GM10847 (cell line): Measurements from ENCODE around the gene TRIM56.

Source experiments
- POLR2A ChIP-seq: IDR thresholded peaks from 2 replicates; pipeline ENCODE4 v1.6.1; 2011; ENCODE audit not compliant: insufficient read length; ENCODE audit errors: extremely low read depth

The TRIM56 gene

GRCh38 chr7:101109368-101109767 is 24.1 kb downstream of the TRIM56 start:
- no peak for TF ChIP-seq POLR2A

GRCh38 chr7:101111261-101111660 is 26.0 kb downstream of the TRIM56 start:
- TF ChIP-seq POLR2A, result no peak

GRCh38 chr7:101112233-101112632 is 27.0 kb downstream of the TRIM56 start:
- no peak for TF ChIP-seq POLR2A

- TF ChIP-seq POLR2A, result no peak
Observed at GRCh38 chr7:101113836-101114235, 28.6 kb downstream of the TRIM56 start.

DNA sequence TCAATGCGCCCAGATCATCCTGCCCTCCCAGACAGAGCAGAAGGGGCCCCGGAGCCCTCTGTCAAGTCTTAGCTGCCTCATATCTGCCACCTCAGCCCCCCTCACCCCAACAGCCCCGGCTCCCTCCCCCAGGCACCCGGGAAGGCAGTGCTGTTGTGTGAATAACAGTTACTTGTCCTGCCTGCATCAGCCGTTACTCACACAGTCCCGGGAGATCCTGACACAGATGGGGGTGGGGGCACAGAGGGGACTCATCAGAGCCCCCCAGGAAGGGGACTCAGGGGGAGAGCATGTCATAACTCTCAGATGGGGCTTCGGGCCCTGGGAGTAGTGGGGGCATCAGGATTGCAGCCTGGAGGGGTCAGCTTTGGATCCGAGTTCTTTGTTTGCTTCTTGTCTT is 29.2 kb downstream of the TRIM56 start:
- TF ChIP-seq POLR2A, result no peak

- no peak for TF ChIP-seq POLR2A
Observed at GRCh38 chr7:101115215-101115614, 29.9 kb downstream of the TRIM56 start.

GRCh38 chr7:101116898-101117297 is 31.6 kb downstream of the TRIM56 start:
- TF ChIP-seq POLR2A, result no peak

DNA sequence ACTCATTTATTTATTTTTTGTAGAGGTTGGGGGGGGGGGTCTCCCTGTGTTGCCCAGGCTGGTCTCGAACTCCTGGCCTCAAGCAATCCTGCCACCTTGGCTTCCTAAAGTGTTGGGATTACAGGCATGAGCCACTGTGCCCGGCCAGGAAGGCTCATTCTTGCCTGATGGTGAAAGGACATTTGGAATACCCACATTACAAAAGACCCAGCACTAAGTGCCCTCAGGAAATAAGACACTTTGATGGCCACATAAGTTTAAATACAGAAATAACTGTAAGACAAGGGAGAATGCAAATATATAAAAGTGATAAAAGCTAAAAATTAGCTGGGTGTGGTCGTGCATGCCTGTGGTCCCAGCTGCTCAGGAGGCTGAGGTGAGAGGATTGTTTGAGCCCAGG is 33.6 kb downstream of the TRIM56 start:
- TF ChIP-seq POLR2A, result no peak

DNA sequence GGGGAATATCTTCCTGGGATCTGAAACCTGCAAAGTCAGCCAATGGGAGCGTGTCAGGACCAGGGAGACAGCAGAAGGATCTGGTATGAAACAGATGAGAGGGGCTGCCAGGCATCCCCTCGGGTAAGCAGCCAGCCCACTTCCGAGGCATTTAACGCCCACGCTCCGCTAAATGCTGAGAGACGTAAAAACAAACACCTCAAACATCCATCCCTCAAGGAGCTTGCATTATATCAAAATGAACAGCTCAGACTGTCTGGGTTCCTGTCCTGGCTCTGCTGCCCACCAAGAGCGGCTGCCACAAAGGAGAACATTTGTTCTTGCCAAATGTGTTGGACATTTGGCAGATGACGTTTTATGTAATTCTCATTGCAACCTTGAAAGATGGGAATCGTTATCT is 34.6 kb downstream of the TRIM56 start:
- TF ChIP-seq POLR2A, result no peak

GRCh38 chr7:101120315-101120714 is 35.0 kb downstream of the TRIM56 start:
- TF ChIP-seq POLR2A, result no peak

DNA sequence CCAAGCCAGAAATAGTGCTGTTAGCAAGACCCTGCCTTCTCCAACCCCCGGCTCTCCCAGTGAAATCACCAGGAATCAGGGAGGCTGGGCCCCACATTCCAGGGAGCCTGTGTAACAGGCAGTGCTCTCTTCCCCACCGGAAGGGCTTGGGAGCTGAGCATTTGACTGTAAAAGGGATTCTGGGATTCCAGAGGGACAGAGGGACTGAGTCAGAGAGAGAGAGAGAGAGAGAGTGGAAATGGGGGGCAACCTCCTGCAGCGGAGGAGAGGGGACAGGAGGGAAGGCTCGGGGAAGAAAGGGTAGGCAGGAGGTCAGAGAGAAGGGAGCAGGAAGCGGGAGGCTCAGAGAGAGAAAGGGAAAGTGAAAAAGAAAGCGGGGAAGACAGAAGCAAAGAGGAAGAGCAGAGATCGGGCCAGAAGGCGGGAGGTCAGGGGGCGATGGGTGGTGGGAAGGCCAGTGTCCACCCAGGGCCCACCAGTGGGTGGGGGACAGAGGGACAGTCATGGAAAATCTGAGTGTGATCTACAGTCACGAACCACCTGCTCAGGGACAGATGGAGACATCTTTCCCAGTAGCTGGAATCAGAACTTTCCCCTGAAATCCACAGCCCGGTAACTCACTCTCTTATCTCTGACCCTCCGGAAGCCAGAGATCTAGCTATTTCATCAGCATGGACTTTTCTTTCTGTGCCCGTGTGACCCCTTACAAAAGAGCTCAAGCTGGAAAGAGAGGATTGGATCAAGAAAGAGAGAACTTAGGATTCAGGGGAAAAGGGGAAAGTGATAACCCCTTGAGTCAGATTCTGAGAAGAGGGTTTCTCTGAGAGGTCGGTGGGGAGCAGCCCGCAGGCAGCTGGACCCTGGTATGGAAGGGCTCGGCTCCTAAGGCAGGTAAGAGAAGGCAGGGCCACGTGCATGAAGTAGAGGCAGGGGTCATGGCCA is 37.0 kb downstream of the TRIM56 start:
- TF ChIP-seq POLR2A, result no peak

GRCh38 chr7:101122933-101123702 is 37.8 kb downstream of the TRIM56 start:
- no peak for TF ChIP-seq POLR2A

DNA sequence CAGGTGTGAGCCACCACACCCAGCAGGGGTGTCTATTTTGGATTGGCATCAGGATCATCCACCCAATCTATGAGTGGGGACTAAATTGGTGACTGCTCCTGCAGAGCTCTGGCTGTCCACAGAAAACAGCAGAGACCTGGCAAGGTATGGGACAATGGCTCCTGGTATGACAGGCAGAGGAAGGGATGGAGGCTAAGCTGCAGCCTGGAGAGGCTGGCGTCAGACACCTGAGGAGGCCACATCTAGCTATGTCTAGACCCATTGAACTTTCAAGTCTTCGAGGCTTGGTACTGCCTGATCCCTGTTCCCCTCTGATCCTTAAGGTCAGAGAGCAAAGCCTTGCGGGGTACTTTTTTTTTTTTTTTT is 38.4 kb downstream of the TRIM56 start:
- TF ChIP-seq POLR2A, result no peak

- TF ChIP-seq POLR2A, result no peak
Observed at GRCh38 chr7:101124376-101125056, 39.2 kb downstream of the TRIM56 start.

DNA sequence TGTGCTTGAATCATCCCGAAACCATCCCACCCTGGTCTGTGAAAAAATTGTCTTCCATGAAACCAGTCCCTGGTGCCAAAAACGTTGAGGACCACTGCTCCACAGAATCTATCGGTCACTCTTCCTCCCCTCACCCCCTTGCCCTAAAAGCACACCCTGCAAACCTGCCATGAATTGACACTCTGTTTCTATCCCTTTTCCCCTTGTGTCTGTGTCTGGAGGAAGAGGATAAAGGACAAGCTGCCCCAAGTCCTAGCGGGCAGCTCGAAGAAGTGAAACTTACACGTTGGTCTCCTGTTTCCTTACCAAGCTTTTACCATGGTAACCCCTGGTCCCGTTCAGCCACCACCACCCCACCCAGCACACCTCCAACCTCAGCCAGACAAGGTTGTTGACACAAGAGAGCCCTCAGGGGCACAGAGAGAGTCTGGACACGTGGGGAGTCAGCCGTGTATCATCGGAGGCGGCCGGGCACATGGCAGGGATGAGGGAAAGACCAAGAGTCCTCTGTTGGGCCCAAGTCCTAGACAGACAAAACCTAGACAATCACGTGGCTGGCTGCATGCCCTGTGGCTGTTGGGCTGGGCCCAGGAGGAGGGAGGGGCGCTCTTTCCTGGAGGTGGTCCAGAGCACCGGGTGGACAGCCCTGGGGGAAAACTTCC is 40.8 kb downstream of the TRIM56 start:
- TF ChIP-seq POLR2A, result no peak
